Smooth muscle cell (in vitro differentiated cells): ENCODE results near the gene ARFRP1. TPM values are rescaled to one million over a fixed set of nuclear protein-coding genes. Genes with fewer than 3 reads are reported as not detected.

Experiments
- DNase-seq: peaks from one replicate; lab custom pipeline; 2025; ENCODE audit not compliant: unreplicated experiment; lab: John Stamatoyannopoulos, UW
- H2AFZ ChIP-seq: fragments of 200-600 bp; sonication (generic); 2 replicates; pipeline ENCODE4 v1.6.0; 2016; ENCODE audit warnings: antibody characterized with exemption, low read depth, mild to moderate bottlenecking
- H3F3A ChIP-seq: fragments of 200-600 bp; sonication (generic); 2 replicates; pipeline ENCODE4 v1.6.0; 2017; ENCODE audit warnings: antibody characterized with exemption, low read depth
- H3K27ac ChIP-seq: fragments of 200-600 bp; sonication (generic); 2 replicates; pipeline ENCODE4 v1.5.1; 2016; ENCODE audit warnings: low read depth, mild to moderate bottlenecking
- H3K27me3 ChIP-seq: fragments of 200-600 bp; sonication (generic); 2 replicates; pipeline ENCODE4 v1.6.1; 2016; ENCODE audit warnings: low read depth, mild to moderate bottlenecking
- H3K36me3 ChIP-seq: fragments of 200-600 bp; sonication (generic); 2 replicates; pipeline ENCODE4 v1.5.1; 2016; ENCODE audit warnings: low read depth
- H3K4me1 ChIP-seq: fragments of 200-600 bp; sonication (generic); 2 replicates; pipeline ENCODE4 v1.5.1; 2016; ENCODE audit warnings: low read depth
- H3K4me2 ChIP-seq: fragments of 200-600 bp; sonication (generic); 2 replicates; pipeline ENCODE4 v1.6.0; 2016; ENCODE audit warnings: mild to moderate bottlenecking
- H3K4me3 ChIP-seq: fragments of 200-600 bp; sonication (generic); 2 replicates; pipeline ENCODE4 v1.5.1; 2016; ENCODE audit warnings: mild to moderate bottlenecking
- H3K79me2 ChIP-seq: fragments of 200-600 bp; sonication (generic); 2 replicates; pipeline ENCODE4 v1.6.0; 2016; ENCODE audit warnings: low read depth, mild to moderate bottlenecking
- H3K9ac ChIP-seq: fragments of 200-600 bp; sonication (generic); 2 replicates; pipeline ENCODE4 v1.6.0; 2016; ENCODE audit warnings: low read depth
- H3K9me3 ChIP-seq: fragments of 200-600 bp; sonication (generic); replicated peaks from 2 replicates; pipeline ENCODE4 v1.5.1; 2016; ENCODE audit warnings: low read depth
- H4K20me1 ChIP-seq: fragments of 200-600 bp; sonication (generic); 2 replicates; pipeline ENCODE4 v1.6.0; 2016; ENCODE audit warnings: low read depth
- WGBS: methylation state at CpG from one replicate; pipeline ENCODE4 v1.1.7; 2016; ENCODE audit warnings: low lambda C conversion rate; 5-methylcytosine and 5-hydroxymethylcytosine counted together
- polyA plus RNA-seq: library from polyadenylated mRNA; unstranded; fragments of >200 nt; fragmentation: Nextera tagmentation; extraction: Ambion mirVana; gene quantifications from 2 replicates; pipeline ENCODE4 v1.2.1, GENCODE V29; 2016
- total RNA-seq: library from RNA; depleted of rRNA; stranded (reverse); fragments of >200 nt; gene quantifications from 2 replicates; pipeline ENCODE4 v1.2.3, GENCODE V29; 2014
- TF ChIP-seq, protein P1 (sequence below): fragments of 200-600 bp; sonication (generic); IDR thresholded peaks from 2 replicates; pipeline ENCODE4 v1.5.1; 2017; ENCODE audit warnings: borderline replicate concordance, mild to moderate bottlenecking, antibody characterized with exemption; ENCODE audit not compliant: insufficient read depth, poor library complexity, severe bottlenecking

The ARFRP1 gene
- total and polyA plus RNA-seq, 2 experiments from 2014 or later = 11.8 to 42.3 TPM

DNA sequence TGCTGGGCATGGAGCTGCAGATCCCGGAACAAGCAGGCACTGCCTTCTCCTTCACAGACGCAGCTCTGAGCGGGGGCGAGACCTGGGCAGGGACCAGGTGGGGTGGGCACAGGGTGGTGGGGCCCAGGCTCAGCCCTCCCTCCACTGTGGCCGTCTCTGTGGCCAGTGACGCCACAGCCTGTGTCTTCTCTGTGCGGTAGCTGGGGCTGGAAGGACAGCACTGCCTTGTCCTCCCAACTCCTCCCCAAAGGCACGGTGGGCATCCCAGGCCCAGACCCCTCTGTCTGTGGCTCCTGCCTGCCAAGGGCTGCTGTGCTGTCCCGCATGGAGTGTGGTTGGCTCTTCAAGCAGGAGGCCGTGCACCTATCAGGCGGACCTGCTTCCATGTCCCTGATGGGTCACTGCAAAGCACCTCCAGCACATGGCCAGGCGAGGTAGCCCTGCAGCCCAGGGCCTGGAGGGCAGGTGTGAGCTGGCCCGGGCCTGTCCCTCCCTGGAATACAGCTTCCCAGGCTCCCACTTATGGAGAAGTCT is 26.1 kb downstream of the ARFRP1 start:
- peaks cover 6% of the 10 kb centered on the region for H3F3A ChIP-seq
- H3K79me2 ChIP-seq = no peaks in the 10 kb centered on the region
- H3K27me3 ChIP-seq = no peaks in the 10 kb centered on the region
- H3K9me3 ChIP-seq = no peaks in the 10 kb centered on the region
- TF ChIP-seq, protein P1, sequence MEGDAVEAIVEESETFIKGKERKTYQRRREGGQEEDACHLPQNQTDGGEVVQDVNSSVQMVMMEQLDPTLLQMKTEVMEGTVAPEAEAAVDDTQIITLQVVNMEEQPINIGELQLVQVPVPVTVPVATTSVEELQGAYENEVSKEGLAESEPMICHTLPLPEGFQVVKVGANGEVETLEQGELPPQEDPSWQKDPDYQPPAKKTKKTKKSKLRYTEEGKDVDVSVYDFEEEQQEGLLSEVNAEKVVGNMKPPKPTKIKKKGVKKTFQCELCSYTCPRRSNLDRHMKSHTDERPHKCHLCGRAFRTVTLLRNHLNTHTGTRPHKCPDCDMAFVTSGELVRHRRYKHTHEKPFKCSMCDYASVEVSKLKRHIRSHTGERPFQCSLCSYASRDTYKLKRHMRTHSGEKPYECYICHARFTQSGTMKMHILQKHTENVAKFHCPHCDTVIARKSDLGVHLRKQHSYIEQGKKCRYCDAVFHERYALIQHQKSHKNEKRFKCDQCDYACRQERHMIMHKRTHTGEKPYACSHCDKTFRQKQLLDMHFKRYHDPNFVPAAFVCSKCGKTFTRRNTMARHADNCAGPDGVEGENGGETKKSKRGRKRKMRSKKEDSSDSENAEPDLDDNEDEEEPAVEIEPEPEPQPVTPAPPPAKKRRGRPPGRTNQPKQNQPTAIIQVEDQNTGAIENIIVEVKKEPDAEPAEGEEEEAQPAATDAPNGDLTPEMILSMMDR = no peak
- H3K9ac ChIP-seq = no peak overlapping the region
- no peaks in the 10 kb centered on the region for H4K20me1 ChIP-seq
- WGBS = 93% methylated on average over 11 of the region's 13 CpGs
- no peak overlapping the region for H3K4me3 ChIP-seq
- H3K27ac ChIP-seq = peak overlapping the region; percentile 82
- no peak for DNase-seq
- peak overlapping the region; percentile 40 for H3K4me2 ChIP-seq
- no peaks in the 10 kb centered on the region for H3K36me3 ChIP-seq
- no peaks in the 10 kb centered on the region for H3K4me1 ChIP-seq
- H2AFZ ChIP-seq = no peak overlapping the region

DNA sequence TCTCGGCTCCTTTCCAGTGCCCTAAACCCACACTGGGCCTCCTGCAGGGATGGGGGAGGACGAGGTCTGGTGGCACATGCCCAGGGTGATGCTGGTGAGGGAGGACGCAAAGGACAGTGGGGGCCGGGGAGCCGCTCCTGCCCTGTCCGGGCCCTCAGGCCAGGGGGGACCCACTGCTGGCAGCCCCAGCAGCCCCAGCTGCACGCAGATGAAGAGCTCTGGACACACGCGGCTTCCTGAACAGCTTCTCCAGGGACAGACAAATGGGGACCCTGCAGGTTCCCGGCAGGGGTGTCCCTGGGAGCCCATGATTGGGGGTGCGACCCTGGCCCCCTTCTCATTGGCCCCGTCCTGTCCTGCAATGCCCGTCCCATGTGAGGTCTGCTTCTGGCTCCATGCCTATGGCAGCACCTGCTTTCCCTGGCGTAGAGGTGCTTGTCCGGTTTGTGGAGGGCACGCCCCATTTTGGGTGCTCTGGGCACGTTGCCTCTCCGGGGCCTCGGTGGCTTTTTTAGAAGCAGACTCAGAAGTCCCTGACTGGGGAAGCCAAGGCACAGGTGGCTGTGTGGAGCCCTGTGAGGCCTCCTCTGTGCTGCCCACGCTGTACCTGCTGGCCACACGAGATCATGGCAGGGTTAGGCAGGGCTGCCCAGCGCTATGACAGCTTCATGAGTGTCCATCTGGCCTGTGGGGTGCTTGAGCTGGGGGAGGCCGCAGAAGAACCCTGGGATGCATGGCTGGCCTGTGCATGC is 26.7 kb downstream of the ARFRP1 start:
- no peak overlapping the region for H2AFZ ChIP-seq
- no peaks in the 10 kb centered on the region for H3K9me3 ChIP-seq
- no peak overlapping the region for H3K9ac ChIP-seq
- no peaks in the 10 kb centered on the region for H3K4me1 ChIP-seq
- no peak overlapping the region for H3K4me3 ChIP-seq
- TF ChIP-seq, protein P1 = no peak
- no peaks in the 10 kb centered on the region for H3K36me3 ChIP-seq
- no peak overlapping the region for H3K4me2 ChIP-seq
- no peak for DNase-seq
- over 99% methylated on average over 23 of the region's 23 CpGs for WGBS
- no peaks in the 10 kb centered on the region for H4K20me1 ChIP-seq
- no peaks in the 10 kb centered on the region for H3K79me2 ChIP-seq
- H3K27me3 ChIP-seq = no peaks in the 10 kb centered on the region
- no peak overlapping the region for H3K27ac ChIP-seq
- peaks cover 6% of the 10 kb centered on the region for H3F3A ChIP-seq

DNA sequence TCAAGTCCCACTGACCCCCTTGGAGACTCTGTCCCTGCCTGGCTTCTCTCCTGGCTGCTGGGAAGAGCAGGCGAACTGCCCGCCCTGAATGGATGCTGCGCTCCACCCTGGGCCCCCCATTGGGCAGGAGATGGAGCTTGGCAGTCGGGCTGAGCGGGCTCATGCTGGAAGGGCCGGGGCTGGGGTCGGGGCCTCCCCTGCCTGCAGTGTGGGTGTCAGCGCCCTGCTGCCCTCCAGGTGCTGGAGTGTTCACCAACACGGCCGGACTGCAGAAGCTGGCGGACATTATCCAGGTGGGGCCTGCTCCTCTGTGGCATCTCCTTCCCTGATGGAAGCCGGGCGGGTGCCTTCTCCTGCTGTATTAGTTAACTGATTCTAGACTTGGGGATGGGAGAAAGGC is 27.3 kb downstream of the ARFRP1 start:
- Histone ChIP-seq H3K79me2 (no peaks in the 10 kb centered on the region), H3F3A (peaks cover 6% of the 10 kb centered on the region), H3K4me3 (no peak overlapping the region), H3K36me3 (no peaks in the 10 kb centered on the region), H3K27ac (no peak overlapping the region), H3K9ac (no peak overlapping the region), H3K4me2 (no peak overlapping the region), H4K20me1 (no peaks in the 10 kb centered on the region), H2AFZ (no peak overlapping the region), H3K27me3 (no peaks in the 10 kb centered on the region), H3K9me3 (no peaks in the 10 kb centered on the region), H3K4me1 (no peaks in the 10 kb centered on the region)
- 97% methylated on average over 13 of the region's 13 CpGs for WGBS
- no peak for DNase-seq
- TF ChIP-seq, protein P1 = no peak

DNA sequence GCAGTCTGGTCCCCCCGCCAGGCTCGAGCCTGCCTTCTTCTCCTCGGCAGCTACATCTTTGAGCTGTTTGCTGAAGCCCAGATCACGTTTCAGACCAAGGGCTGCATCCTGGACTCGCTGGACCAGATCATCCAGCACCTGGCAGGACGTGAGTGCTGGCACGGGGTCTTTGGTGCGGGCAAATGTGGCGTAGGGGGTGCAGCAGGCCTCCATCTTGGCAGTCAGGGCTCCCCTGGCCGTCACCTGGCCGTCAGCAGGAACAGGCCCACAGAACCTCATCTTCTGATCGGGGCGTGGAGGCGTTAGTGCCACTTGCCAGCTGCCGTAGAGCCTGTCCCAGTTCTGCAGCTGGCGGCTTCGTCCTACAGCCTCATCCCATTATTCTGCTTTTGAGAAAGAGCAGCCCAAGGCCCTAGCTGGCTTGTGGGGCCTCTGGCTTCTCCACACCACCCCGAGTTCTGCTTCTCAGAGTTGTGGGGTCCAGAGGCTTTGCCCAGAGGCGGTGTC is 27.9 kb downstream of the ARFRP1 start:
- Histone ChIP-seq H3K4me2 (no peak overlapping the region), H3K9ac (no peak overlapping the region), H3K9me3 (no peaks in the 10 kb centered on the region), H3K4me1 (no peaks in the 10 kb centered on the region), H2AFZ (no peak overlapping the region), H3F3A (peaks cover 6% of the 10 kb centered on the region), H3K79me2 (no peaks in the 10 kb centered on the region), H3K27me3 (no peaks in the 10 kb centered on the region), H3K36me3 (no peaks in the 10 kb centered on the region), H4K20me1 (no peaks in the 10 kb centered on the region), H3K27ac (no peak overlapping the region), H3K4me3 (no peak overlapping the region)
- 96% methylated on average over 19 of the region's 19 CpGs for WGBS
- no peak for DNase-seq
- TF ChIP-seq, protein P1 = no peak
